ENCODE measurements around the gene TRAPPC12.

Gene TRAPPC12

DNA sequence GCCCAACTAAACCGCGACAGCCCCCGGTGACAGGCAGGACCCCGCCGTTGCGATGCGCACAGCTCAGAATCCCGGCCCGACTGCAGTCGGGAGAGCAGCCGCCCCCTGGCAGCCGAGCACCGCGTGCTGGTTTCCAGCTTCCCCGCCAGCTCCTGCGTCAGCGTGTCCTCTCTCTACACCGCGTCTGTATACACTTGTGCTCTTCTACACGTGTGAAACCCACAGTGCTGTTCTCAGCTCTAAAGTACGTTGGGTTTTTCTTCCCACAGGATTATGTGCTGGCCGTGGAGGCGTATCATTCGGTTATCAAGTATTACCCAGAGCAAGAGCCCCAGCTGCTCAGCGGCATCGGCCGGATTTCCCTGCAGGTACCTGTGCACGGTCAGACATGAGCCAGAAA lies 85.8 kb downstream of the TRAPPC12 start:
- no peaks in the 10 kb centered on the region for H3F3A ChIP-seq (ENCODE audit: insufficient read depth)
- no peak overlapping the region for H3K9ac ChIP-seq (ENCODE audit: low read length)
- no peaks in the 10 kb centered on the region for H3K9me3 ChIP-seq (ENCODE audit: insufficient read depth, low read length)
- no peak overlapping the region for H2AFZ ChIP-seq (ENCODE audit: low read depth, low read length, severe bottlenecking)
- H3K36me3 ChIP-seq (ENCODE audit: low read length), result no peaks in the 10 kb centered on the region
- no peaks in the 10 kb centered on the region for H3K79me2 ChIP-seq (ENCODE audit: insufficient read depth, low read length)
- no peaks in the 10 kb centered on the region for H4K20me1 ChIP-seq (ENCODE audit: low read depth, low read length)
- no peak overlapping the region for H3K27ac ChIP-seq (ENCODE audit: low read depth, low read length)
- no peaks in the 10 kb centered on the region for H3K27me3 ChIP-seq (ENCODE audit: low read length)
- no peak for TF ChIP-seq EZH2phosphoT487 (conservative IDR thresholded peaks at IDR 0.05; ENCODE audit: low read length)
- TF ChIP-seq, protein P1, sequence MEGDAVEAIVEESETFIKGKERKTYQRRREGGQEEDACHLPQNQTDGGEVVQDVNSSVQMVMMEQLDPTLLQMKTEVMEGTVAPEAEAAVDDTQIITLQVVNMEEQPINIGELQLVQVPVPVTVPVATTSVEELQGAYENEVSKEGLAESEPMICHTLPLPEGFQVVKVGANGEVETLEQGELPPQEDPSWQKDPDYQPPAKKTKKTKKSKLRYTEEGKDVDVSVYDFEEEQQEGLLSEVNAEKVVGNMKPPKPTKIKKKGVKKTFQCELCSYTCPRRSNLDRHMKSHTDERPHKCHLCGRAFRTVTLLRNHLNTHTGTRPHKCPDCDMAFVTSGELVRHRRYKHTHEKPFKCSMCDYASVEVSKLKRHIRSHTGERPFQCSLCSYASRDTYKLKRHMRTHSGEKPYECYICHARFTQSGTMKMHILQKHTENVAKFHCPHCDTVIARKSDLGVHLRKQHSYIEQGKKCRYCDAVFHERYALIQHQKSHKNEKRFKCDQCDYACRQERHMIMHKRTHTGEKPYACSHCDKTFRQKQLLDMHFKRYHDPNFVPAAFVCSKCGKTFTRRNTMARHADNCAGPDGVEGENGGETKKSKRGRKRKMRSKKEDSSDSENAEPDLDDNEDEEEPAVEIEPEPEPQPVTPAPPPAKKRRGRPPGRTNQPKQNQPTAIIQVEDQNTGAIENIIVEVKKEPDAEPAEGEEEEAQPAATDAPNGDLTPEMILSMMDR (IDR thresholded peaks at IDR 0.05; ENCODE audit: insufficient read depth, low read length, poor library complexity, severe bottlenecking), result no peak
- no peaks in the 10 kb centered on the region for H3K9me2 ChIP-seq (replicated peaks; ENCODE audit: insufficient read depth, low read length)
- no peak overlapping the region for H3K4me3 ChIP-seq (ENCODE audit: insufficient read depth, low read length, poor library complexity, severe bottlenecking)
- H3K4me2 ChIP-seq (ENCODE audit: low read depth, low read length, poor library complexity, severe bottlenecking), result no peak overlapping the region

- TF ChIP-seq, protein P1 (IDR thresholded peaks at IDR 0.05; ENCODE audit: insufficient read depth, low read length, poor library complexity, severe bottlenecking), result no peak
- TF ChIP-seq EZH2phosphoT487 (conservative IDR thresholded peaks at IDR 0.05; ENCODE audit: low read length), result no peak
- Histone ChIP-seq H3K9ac (ENCODE audit: low read length) (no peak overlapping the region), H2AFZ (ENCODE audit: low read depth, low read length, severe bottlenecking) (no peak overlapping the region), H3K36me3 (ENCODE audit: low read length) (no peaks in the 10 kb centered on the region), H3K79me2 (ENCODE audit: insufficient read depth, low read length) (no peaks in the 10 kb centered on the region), H3K27ac (ENCODE audit: low read depth, low read length) (no peak overlapping the region), H3K4me3 (ENCODE audit: insufficient read depth, low read length, poor library complexity, severe bottlenecking) (no peak overlapping the region), H3F3A (ENCODE audit: insufficient read depth) (no peaks in the 10 kb centered on the region), H3K9me3 (ENCODE audit: insufficient read depth, low read length) (no peaks in the 10 kb centered on the region), H3K4me2 (ENCODE audit: low read depth, low read length, poor library complexity, severe bottlenecking) (no peak overlapping the region), H4K20me1 (ENCODE audit: low read depth, low read length) (no peaks in the 10 kb centered on the region), H3K27me3 (ENCODE audit: low read length) (no peaks in the 10 kb centered on the region), H3K9me2 (replicated peaks; ENCODE audit: insufficient read depth, low read length) (no peaks in the 10 kb centered on the region)
Measured at GRCh38 chr2:3465844-3466481, 86.5 kb downstream of the TRAPPC12 start.

DNA sequence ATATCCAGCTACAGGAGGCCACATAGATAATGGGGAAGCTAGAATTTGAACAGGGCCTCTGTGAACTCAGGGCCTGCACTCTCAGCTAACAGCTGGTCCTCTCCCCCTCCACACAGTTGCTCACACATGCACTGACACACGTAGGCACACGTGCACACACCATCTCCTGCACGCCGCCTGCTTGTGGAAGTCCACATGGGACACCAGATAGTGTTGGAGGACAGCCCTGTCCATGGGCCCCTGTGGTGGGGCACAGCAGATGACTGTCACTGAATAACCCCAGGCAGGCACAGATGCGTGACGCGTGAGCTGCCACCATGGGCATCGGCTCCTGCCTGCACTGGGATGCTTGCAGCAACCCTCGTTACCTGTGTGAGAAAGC lies 87.0 kb downstream of the TRAPPC12 start:
- Histone ChIP-seq H3K36me3 (ENCODE audit: low read length) (no peaks in the 10 kb centered on the region), H4K20me1 (ENCODE audit: low read depth, low read length) (no peaks in the 10 kb centered on the region), H3K9me2 (replicated peaks; ENCODE audit: insufficient read depth, low read length) (no peaks in the 10 kb centered on the region), H3K27ac (ENCODE audit: low read depth, low read length) (no peak overlapping the region), H3K9ac (ENCODE audit: low read length) (no peak overlapping the region), H3K79me2 (ENCODE audit: insufficient read depth, low read length) (no peaks in the 10 kb centered on the region), H3F3A (ENCODE audit: insufficient read depth) (no peaks in the 10 kb centered on the region), H3K27me3 (ENCODE audit: low read length) (no peaks in the 10 kb centered on the region), H3K4me2 (ENCODE audit: low read depth, low read length, poor library complexity, severe bottlenecking) (no peak overlapping the region), H2AFZ (ENCODE audit: low read depth, low read length, severe bottlenecking) (no peak overlapping the region), H3K4me3 (ENCODE audit: insufficient read depth, low read length, poor library complexity, severe bottlenecking) (no peak overlapping the region), H3K9me3 (ENCODE audit: insufficient read depth, low read length) (no peaks in the 10 kb centered on the region)
- no peak for TF ChIP-seq EZH2phosphoT487 (conservative IDR thresholded peaks at IDR 0.05; ENCODE audit: low read length)
- TF ChIP-seq, protein P1 (IDR thresholded peaks at IDR 0.05; ENCODE audit: insufficient read depth, low read length, poor library complexity, severe bottlenecking), result no peak

Data from SU-DHL-6 (cell line).